H9 (cell line): Measurements from ENCODE around the gene ROBO1. TPM values are rescaled to one million over a fixed set of nuclear protein-coding genes. Genes with fewer than 3 reads are reported as not detected.

Experiments used
- DNase-seq: peaks from one replicate; pipeline ENCODE4 v3.0.0-alpha.2; 2017
- H2AFZ ChIP-seq: one replicate; pipeline ENCODE4 v1.6.1; 2013; ENCODE audit warnings: mild to moderate bottlenecking, low read length, control low read depth, moderate library complexity
- H2AK5ac ChIP-seq: 2 replicates; pipeline ENCODE4 v1.6.1; 2013; ENCODE audit warnings: low read length, control low read depth, mixed read lengths; ENCODE audit not compliant: insufficient read length
- H2BK120ac ChIP-seq: one replicate; pipeline ENCODE4 v1.6.1; 2013; ENCODE audit warnings: low read depth, mild to moderate bottlenecking, low read length, control low read depth, inconsistent platforms; ENCODE audit not compliant: poor library complexity, severe bottlenecking
- H2BK12ac ChIP-seq: 2 replicates; pipeline ENCODE4 v1.6.1; 2013; ENCODE audit warnings: low read length, control low read depth, mixed read lengths, low read depth; ENCODE audit not compliant: insufficient read length
- H2BK15ac ChIP-seq: 2 replicates; pipeline ENCODE4 v1.6.1; 2013; ENCODE audit warnings: low read depth, low read length, control low read depth
- H2BK20ac ChIP-seq: one replicate; pipeline ENCODE4 v1.6.1; 2013; ENCODE audit warnings: low read depth, mild to moderate bottlenecking, low read length, control low read depth, inconsistent platforms; ENCODE audit not compliant: poor library complexity, severe bottlenecking
- H2BK5ac ChIP-seq: 2 replicates; pipeline ENCODE4 v1.6.1; 2013; ENCODE audit warnings: low read length, control low read depth, mixed read lengths; ENCODE audit not compliant: insufficient read length
- H3K14ac ChIP-seq: 2 replicates; pipeline ENCODE4 v1.6.1; 2013; ENCODE audit warnings: low read length, control low read depth; ENCODE audit not compliant: insufficient read depth
- H3K18ac ChIP-seq: 2 replicates; pipeline ENCODE4 v1.6.1; 2013; ENCODE audit warnings: low read depth, mild to moderate bottlenecking, mixed read lengths, low read length, control low read depth; ENCODE audit not compliant: insufficient read length
- H3K23ac ChIP-seq: 2 replicates; pipeline ENCODE4 v1.6.1; 2013; ENCODE audit warnings: low read length, control low read depth, mixed read lengths, low read depth; ENCODE audit not compliant: insufficient read length
- H3K23me2 ChIP-seq: 2 replicates; pipeline ENCODE4 v1.6.1; 2013; ENCODE audit warnings: low read depth, mild to moderate bottlenecking, mixed read lengths, low read length, control low read depth; ENCODE audit not compliant: insufficient read length, poor library complexity, severe bottlenecking
- H3K27ac ChIP-seq: 2 replicates; pipeline ENCODE4 v1.5.1; 2013; ENCODE audit warnings: low read length, control low read depth, mixed read lengths, low read depth; ENCODE audit not compliant: insufficient read length
- H3K27me3 ChIP-seq: 2 replicates; pipeline ENCODE4 v1.6.1; 2013; ENCODE audit warnings: low read length, control low read depth, inconsistent platforms; ENCODE audit not compliant: insufficient read depth
- H3K4ac ChIP-seq: 2 replicates; pipeline ENCODE4 v1.6.1; 2013; ENCODE audit warnings: low read depth, mild to moderate bottlenecking, control low read depth, inconsistent platforms, low read length, moderate library complexity
- H3K4me1 ChIP-seq: 2 replicates; pipeline ENCODE4 v1.6.1; 2013; ENCODE audit warnings: low read length, control low read depth, inconsistent platforms; ENCODE audit not compliant: insufficient read depth
- H3K4me2 ChIP-seq: 2 replicates; pipeline ENCODE4 v1.6.1; 2013; ENCODE audit warnings: low read length, control low read depth, mixed read lengths; ENCODE audit not compliant: insufficient read length, insufficient read depth
- H3K56ac ChIP-seq: 2 replicates; pipeline ENCODE4 v1.6.1; 2013; ENCODE audit warnings: low read depth, mild to moderate bottlenecking, mixed read lengths, low read length, control low read depth; ENCODE audit not compliant: insufficient read length
- H3K79me1 ChIP-seq: 2 replicates; pipeline ENCODE4 v1.6.1; 2013; ENCODE audit warnings: low read depth, mild to moderate bottlenecking, moderate library complexity, low read length, control low read depth, inconsistent platforms; ENCODE audit not compliant: insufficient read depth, poor library complexity, severe bottlenecking
- H3K79me2 ChIP-seq: 2 replicates; pipeline ENCODE4 v1.6.1; 2013; ENCODE audit warnings: low read length, control low read depth, inconsistent platforms; ENCODE audit not compliant: insufficient read depth
- H3K9ac ChIP-seq: 2 replicates; pipeline ENCODE4 v1.6.1; 2013; ENCODE audit warnings: low read length, control low read depth, mixed read lengths; ENCODE audit not compliant: insufficient read length; ENCODE audit errors: extremely low read depth
- H3K9me3 ChIP-seq: one replicate; pipeline ENCODE4 v1.6.1; 2013; ENCODE audit warnings: low read depth, low read length, inconsistent platforms; ENCODE audit not compliant: control insufficient read depth
- H3T11ph ChIP-seq: one replicate; pipeline ENCODE4 v1.6.1; 2013; ENCODE audit warnings: mild to moderate bottlenecking, low read length, control low read depth, inconsistent platforms
- H4K20me1 ChIP-seq: one replicate; pipeline ENCODE4 v1.6.1; 2013; ENCODE audit not compliant: control insufficient read depth, insufficient read length, insufficient read depth
- H4K5ac ChIP-seq: 2 replicates; pipeline ENCODE4 v1.6.1; 2013; ENCODE audit warnings: low read depth, mild to moderate bottlenecking, mixed read lengths, low read length, control low read depth; ENCODE audit not compliant: insufficient read length
- H4K8ac ChIP-seq: replicated peaks from 2 replicates; pipeline ENCODE4 v1.6.1; 2013; ENCODE audit warnings: low read length, control low read depth, mixed read lengths, low read depth; ENCODE audit not compliant: insufficient read length
- H4K91ac ChIP-seq: 2 replicates; pipeline ENCODE4 v1.6.1; 2013; ENCODE audit warnings: low read depth, mild to moderate bottlenecking, moderate library complexity, mixed read lengths, low read length, control low read depth; ENCODE audit not compliant: insufficient read length
- H3K27ac Mint-ChIP-seq, 3 experiments: 2 replicates in 2 of 3; 3 replicates in 1 of 3; pipeline ENCODE4 v1.8.0; 2020 to 2021; ENCODE audit warnings: mixed read lengths in 3 of 3, mild to moderate bottlenecking in 1 of 3, moderate library complexity in 1 of 3
- H3K27me3 Mint-ChIP-seq: 2 replicates; pipeline ENCODE4 v1.8.0; 2021; ENCODE audit warnings: low read depth, mild to moderate bottlenecking, moderate library complexity, mixed read lengths
- H3K36me3 Mint-ChIP-seq, 3 experiments: 2 replicates in 2 of 3; 3 replicates in 1 of 3; pipeline ENCODE4 v1.8.0; 2020 to 2021; ENCODE audit warnings: low read depth in 3 of 3, mixed read lengths in 3 of 3; ENCODE audit not compliant: insufficient read depth in 1 of 3
- H3K4me1 Mint-ChIP-seq, 2 experiments: 2 replicates each; pipeline ENCODE4 v1.8.0; 2020; ENCODE audit warnings: mixed read lengths in 2 of 2
- H3K4me3 Mint-ChIP-seq, 2 experiments: 2 replicates in 1 of 2; 3 replicates in 1 of 2; pipeline ENCODE4 v1.8.0; 2020 to 2021; ENCODE audit warnings: mild to moderate bottlenecking in 2 of 2, mixed read lengths in 2 of 2, moderate library complexity in 1 of 2
- H3K9me3 Mint-ChIP-seq, 2 experiments: 2 replicates in 1 of 2; 3 replicates in 1 of 2; pipeline ENCODE4 v1.8.0; 2020; ENCODE audit warnings: mild to moderate bottlenecking in 2 of 2, mixed read lengths in 2 of 2, moderate library complexity in 1 of 2
- CTCF ChIP-seq: fragments of 200-600 bp; sonication (generic); conservative IDR thresholded peaks from 3 replicates; pipeline ENCODE4 v1.8.0; 2021; ENCODE audit warnings: antibody characterized with exemption, mild to moderate bottlenecking
- WGBS: extraction: QIAGEN DNeasy Blood & Tissue Kit; methylation state at CpG from one replicate; pipeline ENCODE4 v1.1.7; 2013; ENCODE audit warnings: missing lambda C conversion rate, low lambda C conversion rate, mixed read lengths; ENCODE audit not compliant: insufficient read length; ENCODE audit errors: extremely low coverage; 5-methylcytosine and 5-hydroxymethylcytosine counted together
- total RNA-seq: library from RNA; stranded (reverse); gene quantifications from 2 replicates; pipeline ENCODE4 v1.2.1, GENCODE V29; 2021

Gene ROBO1
- total RNA-seq, 1 experiment from 2014 or later: 62.7 TPM

- H2BK20ac ChIP-seq: no peak overlapping the region
- no peaks in the 10 kb centered on the region for H3K27me3 ChIP-seq
- no peak overlapping the region for H3K27ac ChIP-seq
- H2BK15ac ChIP-seq: no peak overlapping the region
- no peak overlapping the region for H3K27ac Mint-ChIP-seq
- H4K20me1 ChIP-seq: no peaks in the 10 kb centered on the region
- no peak for TF ChIP-seq CTCF
- no peak overlapping the region for H3T11ph ChIP-seq
- H3K23ac ChIP-seq: no peak overlapping the region
- H3K23me2 ChIP-seq: no peaks in the 10 kb centered on the region
- H3K27me3 Mint-ChIP-seq: no peaks in the 10 kb centered on the region
- no peaks in the 10 kb centered on the region for H3K9me3 ChIP-seq
- no peak overlapping the region for H3K18ac ChIP-seq
- no peaks in the 10 kb centered on the region for H3K9me3 Mint-ChIP-seq
- H2BK5ac ChIP-seq: no peak overlapping the region
- no peak overlapping the region for H2BK12ac ChIP-seq
- no peak overlapping the region for H2AFZ ChIP-seq
- DNase-seq: no peak
- no peak overlapping the region for H3K4me3 Mint-ChIP-seq
- H4K8ac ChIP-seq: no peak overlapping the region
- no peak overlapping the region for H4K91ac ChIP-seq
- H3K36me3 Mint-ChIP-seq: no peaks in the 10 kb centered on the region; a peak in 1 of 7 replicates
- no CpG with 5 or more reads among the region's 2 CpGs for WGBS
- H3K56ac ChIP-seq: no peak overlapping the region
- H3K9ac ChIP-seq: no peak overlapping the region
- H2AK5ac ChIP-seq: no peak overlapping the region
- peaks cover 4% of the 10 kb centered on the region; the same call in 1 of the 2 replicates for H3K4me1 ChIP-seq
- no peak overlapping the region for H4K5ac ChIP-seq
- H3K14ac ChIP-seq: no peak overlapping the region
- H3K4me2 ChIP-seq: no peak overlapping the region
- peaks cover 3% of the 10 kb centered on the region; the same call in 1 of the 2 replicates for H3K79me2 ChIP-seq
- H2BK120ac ChIP-seq: no peak overlapping the region
- peaks cover 23 to 25% of the 10 kb centered on the region in 2 experiments for H3K4me1 Mint-ChIP-seq
- H3K4ac ChIP-seq: no peak overlapping the region
- no peaks in the 10 kb centered on the region for H3K79me1 ChIP-seq
Measured at GRCh38 chr3:78736863-78737262, 1030.9 kb downstream of the ROBO1 start.
